ENCODE results near the gene HTRA3.

HTRA3 gene

DNA sequence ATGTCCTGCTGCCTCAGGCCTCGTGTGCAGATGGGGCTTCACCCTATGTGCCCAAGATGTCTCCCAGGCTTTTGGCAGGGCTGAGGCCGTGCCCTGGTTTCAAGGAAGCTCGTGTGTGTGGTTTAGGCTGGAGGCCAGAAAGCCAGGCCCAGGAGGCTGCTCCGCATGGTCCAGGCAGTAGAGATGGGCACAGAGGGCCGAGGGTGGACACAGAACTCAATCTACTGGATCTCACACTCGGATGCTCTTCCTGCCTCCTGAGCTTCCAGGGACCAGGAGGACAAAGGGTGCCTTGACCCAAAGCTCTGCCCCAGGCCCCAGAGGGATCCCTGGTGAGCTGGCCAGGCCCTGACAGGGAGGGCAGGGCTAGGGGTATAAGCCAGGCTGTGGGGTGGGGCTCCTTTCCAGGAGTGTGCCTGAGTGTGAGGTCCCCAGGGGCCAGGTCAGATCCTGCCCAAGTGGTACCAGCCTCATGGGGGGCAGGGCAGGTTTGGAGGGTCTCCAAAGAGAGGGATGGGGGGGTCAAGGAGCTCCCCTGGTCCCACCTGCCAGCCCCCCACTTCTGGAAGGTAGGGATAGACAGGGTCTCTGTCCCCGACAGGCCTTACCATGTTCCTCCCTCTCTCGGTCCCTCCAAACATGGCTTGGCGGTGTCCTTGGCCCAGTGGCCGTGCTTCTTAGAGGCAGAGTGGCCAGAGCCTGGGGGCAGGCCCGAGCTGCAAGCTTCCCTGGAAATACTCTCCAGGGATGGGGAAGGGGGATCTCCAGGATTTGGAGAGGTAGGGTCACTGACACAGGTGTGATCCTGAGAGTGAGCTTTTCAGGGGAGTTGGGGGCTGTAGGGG is 23.8 kb downstream of the HTRA3 start:
- Histone ChIP-seq H3K9ac (ENCODE audit: low read depth in 1 of 2, low read length in 2 of 2) (no peak overlapping the region), H3K4me3 (ENCODE audit: low read length in 2 of 2) (no peak overlapping the region), H3K27ac (ENCODE audit: low read depth in 2 of 2, low read length in 2 of 2) (no peak overlapping the region), H3K4me1 (ENCODE audit: control insufficient read depth in 2 of 2, insufficient read depth in 2 of 2, low read length in 2 of 2) (no peaks in the 10 kb centered on the region), H3K9me3 (ENCODE audit: control insufficient read depth in 2 of 2, low read length in 2 of 2) (no peaks in the 10 kb centered on the region), H3K27me3 (ENCODE audit: control insufficient read depth in 2 of 2, insufficient read depth in 2 of 2, low read length in 2 of 2) (no peaks in the 10 kb centered on the region), H3K36me3 (ENCODE audit: control insufficient read depth in 2 of 2, insufficient read depth in 2 of 2, low read length in 2 of 2) (no peaks in the 10 kb centered on the region)

DNA sequence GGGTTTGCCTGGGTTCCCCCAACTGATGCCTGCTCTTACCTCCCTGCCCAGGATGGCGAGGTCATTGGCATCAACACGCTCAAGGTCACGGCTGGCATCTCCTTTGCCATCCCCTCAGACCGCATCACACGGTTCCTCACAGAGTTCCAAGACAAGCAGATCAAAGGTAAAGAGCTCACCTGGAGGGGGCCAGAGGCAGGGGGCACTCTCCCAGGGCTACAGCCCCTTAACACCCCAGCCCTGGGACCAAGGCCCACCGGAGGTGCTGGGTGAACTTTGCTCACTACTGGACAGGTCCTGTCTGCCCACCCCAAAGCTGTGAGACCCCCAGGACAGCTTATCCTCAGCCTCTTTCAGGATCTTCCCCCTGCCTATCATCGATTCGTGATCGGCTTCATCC is 24.5 kb downstream of the HTRA3 start:
- H3K27me3 ChIP-seq (ENCODE audit: control insufficient read depth in 2 of 2, insufficient read depth in 2 of 2, low read length in 2 of 2) = no peaks in the 10 kb centered on the region
- no peaks in the 10 kb centered on the region for H3K36me3 ChIP-seq (ENCODE audit: control insufficient read depth in 2 of 2, insufficient read depth in 2 of 2, low read length in 2 of 2)
- H3K9ac ChIP-seq (ENCODE audit: low read depth in 1 of 2, low read length in 2 of 2) = no peak overlapping the region
- H3K4me3 ChIP-seq (ENCODE audit: low read length in 2 of 2) = no peak overlapping the region
- no peaks in the 10 kb centered on the region for H3K9me3 ChIP-seq (ENCODE audit: control insufficient read depth in 2 of 2, low read length in 2 of 2)
- H3K4me1 ChIP-seq (ENCODE audit: control insufficient read depth in 2 of 2, insufficient read depth in 2 of 2, low read length in 2 of 2) = no peaks in the 10 kb centered on the region
- no peak overlapping the region for H3K27ac ChIP-seq (ENCODE audit: low read depth in 2 of 2, low read length in 2 of 2)

DNA sequence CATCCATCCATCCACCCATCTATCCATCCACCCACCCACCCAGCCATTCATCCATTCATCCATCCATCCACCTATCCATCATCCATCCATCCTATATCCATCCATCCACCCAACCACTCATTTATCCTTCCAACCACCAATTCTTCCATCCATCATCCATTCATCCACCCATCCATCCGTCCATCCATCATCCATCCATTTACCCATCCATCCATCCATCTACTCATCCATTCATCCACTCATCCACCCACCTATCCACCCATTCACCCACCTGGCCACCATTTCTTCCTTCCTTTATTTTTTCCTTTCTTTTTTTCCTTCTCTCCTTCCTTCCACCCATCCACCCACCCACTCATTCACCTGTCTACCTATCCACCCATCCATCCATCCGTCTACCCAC is 25.2 kb downstream of the HTRA3 start:
- Histone ChIP-seq H3K27me3 (ENCODE audit: control insufficient read depth in 2 of 2, insufficient read depth in 2 of 2, low read length in 2 of 2) (no peaks in the 10 kb centered on the region), H3K36me3 (ENCODE audit: control insufficient read depth in 2 of 2, insufficient read depth in 2 of 2, low read length in 2 of 2) (no peaks in the 10 kb centered on the region), H3K4me3 (ENCODE audit: low read length in 2 of 2) (no peak overlapping the region), H3K27ac (ENCODE audit: low read depth in 2 of 2, low read length in 2 of 2) (no peak overlapping the region), H3K4me1 (ENCODE audit: control insufficient read depth in 2 of 2, insufficient read depth in 2 of 2, low read length in 2 of 2) (no peaks in the 10 kb centered on the region), H3K9ac (ENCODE audit: low read depth in 1 of 2, low read length in 2 of 2) (no peak overlapping the region), H3K9me3 (ENCODE audit: control insufficient read depth in 2 of 2, low read length in 2 of 2) (no peaks in the 10 kb centered on the region)

DNA sequence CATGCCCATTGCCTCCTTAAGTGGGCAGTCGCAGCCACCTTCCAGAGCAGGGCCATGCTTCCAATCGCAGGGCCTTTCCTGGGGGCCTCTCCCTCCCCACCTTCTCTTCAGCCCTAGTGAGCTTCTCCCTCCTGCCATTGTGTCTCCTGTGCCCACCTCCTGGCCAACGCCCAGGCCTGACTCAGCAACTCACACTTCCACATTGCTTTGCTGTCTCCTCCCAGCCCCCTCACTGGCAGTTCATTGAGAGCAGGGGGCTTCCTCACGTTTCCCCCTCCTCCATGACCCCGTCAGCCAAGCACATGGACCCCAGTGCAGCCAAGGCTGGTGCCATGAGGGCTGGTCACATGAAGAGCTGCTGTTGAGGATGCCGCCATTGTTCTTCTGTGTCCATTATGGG is 25.9 kb downstream of the HTRA3 start:
- no peak overlapping the region for H3K4me3 ChIP-seq (ENCODE audit: low read length in 2 of 2)
- H3K27ac ChIP-seq (ENCODE audit: low read depth in 2 of 2, low read length in 2 of 2) = no peak overlapping the region
- H3K9me3 ChIP-seq (ENCODE audit: control insufficient read depth in 2 of 2, low read length in 2 of 2) = no peaks in the 10 kb centered on the region
- H3K9ac ChIP-seq (ENCODE audit: low read depth in 1 of 2, low read length in 2 of 2) = no peak overlapping the region
- H3K36me3 ChIP-seq (ENCODE audit: control insufficient read depth in 2 of 2, insufficient read depth in 2 of 2, low read length in 2 of 2) = no peaks in the 10 kb centered on the region
- no peaks in the 10 kb centered on the region for H3K4me1 ChIP-seq (ENCODE audit: control insufficient read depth in 2 of 2, insufficient read depth in 2 of 2, low read length in 2 of 2)
- no peaks in the 10 kb centered on the region for H3K27me3 ChIP-seq (ENCODE audit: control insufficient read depth in 2 of 2, insufficient read depth in 2 of 2, low read length in 2 of 2)

DNA sequence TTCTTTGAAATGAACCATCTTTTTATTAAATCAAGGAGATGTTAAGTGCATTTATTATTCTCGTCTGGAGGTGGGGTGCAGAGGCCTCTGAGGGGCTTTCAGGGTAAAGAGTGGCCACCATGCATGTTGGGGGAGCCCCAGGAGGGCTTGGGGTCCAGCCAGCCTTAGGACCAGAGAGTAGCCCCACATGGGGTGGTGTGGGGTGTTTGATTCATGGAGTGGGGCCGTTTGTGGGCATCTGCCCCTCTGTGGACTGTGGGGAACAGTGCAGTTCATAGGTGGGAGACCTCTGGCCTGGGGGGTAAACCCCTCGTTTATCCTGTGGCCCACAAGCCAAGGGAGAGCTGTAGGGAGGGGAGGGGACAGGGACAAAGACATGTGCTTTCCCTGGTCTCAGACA is 26.9 kb downstream of the HTRA3 start:
- Histone ChIP-seq H3K27ac (ENCODE audit: low read depth in 2 of 2, low read length in 2 of 2) (no peak overlapping the region), H3K4me3 (ENCODE audit: low read length in 2 of 2) (no peak overlapping the region), H3K36me3 (ENCODE audit: control insufficient read depth in 2 of 2, insufficient read depth in 2 of 2, low read length in 2 of 2) (no peaks in the 10 kb centered on the region), H3K9ac (ENCODE audit: low read depth in 1 of 2, low read length in 2 of 2) (no peak overlapping the region), H3K27me3 (ENCODE audit: control insufficient read depth in 2 of 2, insufficient read depth in 2 of 2, low read length in 2 of 2) (no peaks in the 10 kb centered on the region), H3K9me3 (ENCODE audit: control insufficient read depth in 2 of 2, low read length in 2 of 2) (no peaks in the 10 kb centered on the region), H3K4me1 (ENCODE audit: control insufficient read depth in 2 of 2, insufficient read depth in 2 of 2, low read length in 2 of 2) (no peaks in the 10 kb centered on the region)

DNA sequence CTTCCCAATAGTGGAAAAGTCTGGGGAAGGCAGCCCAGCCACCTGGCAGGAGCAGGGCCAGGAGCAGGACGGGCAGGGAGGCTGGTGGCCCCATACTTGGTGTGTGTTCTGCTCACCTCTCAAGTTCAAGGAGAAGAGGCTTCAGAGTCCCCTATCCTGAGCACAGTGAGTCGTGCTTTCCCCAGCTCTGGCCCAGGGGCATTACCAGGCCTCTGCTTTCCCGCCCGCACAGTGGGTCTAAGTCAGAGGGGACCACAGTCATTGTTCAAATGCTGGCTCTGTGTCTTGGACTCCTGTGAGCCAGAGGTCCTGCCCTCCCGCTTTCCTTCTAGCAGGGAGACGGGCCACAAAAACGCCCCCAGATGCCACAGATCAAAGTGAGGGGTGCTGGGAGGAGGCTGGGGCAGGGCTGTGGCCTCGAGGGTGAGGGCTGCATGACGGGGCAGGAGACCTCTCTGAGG is 27.6 kb downstream of the HTRA3 start:
- Histone ChIP-seq H3K9me3 (ENCODE audit: control insufficient read depth in 2 of 2, low read length in 2 of 2) (no peaks in the 10 kb centered on the region), H3K9ac (ENCODE audit: low read depth in 1 of 2, low read length in 2 of 2) (no peak overlapping the region), H3K4me3 (ENCODE audit: low read length in 2 of 2) (no peak overlapping the region), H3K4me1 (ENCODE audit: control insufficient read depth in 2 of 2, insufficient read depth in 2 of 2, low read length in 2 of 2) (no peaks in the 10 kb centered on the region), H3K36me3 (ENCODE audit: control insufficient read depth in 2 of 2, insufficient read depth in 2 of 2, low read length in 2 of 2) (no peaks in the 10 kb centered on the region), H3K27me3 (ENCODE audit: control insufficient read depth in 2 of 2, insufficient read depth in 2 of 2, low read length in 2 of 2) (no peaks in the 10 kb centered on the region), H3K27ac (ENCODE audit: low read depth in 2 of 2, low read length in 2 of 2) (no peak overlapping the region)

DNA sequence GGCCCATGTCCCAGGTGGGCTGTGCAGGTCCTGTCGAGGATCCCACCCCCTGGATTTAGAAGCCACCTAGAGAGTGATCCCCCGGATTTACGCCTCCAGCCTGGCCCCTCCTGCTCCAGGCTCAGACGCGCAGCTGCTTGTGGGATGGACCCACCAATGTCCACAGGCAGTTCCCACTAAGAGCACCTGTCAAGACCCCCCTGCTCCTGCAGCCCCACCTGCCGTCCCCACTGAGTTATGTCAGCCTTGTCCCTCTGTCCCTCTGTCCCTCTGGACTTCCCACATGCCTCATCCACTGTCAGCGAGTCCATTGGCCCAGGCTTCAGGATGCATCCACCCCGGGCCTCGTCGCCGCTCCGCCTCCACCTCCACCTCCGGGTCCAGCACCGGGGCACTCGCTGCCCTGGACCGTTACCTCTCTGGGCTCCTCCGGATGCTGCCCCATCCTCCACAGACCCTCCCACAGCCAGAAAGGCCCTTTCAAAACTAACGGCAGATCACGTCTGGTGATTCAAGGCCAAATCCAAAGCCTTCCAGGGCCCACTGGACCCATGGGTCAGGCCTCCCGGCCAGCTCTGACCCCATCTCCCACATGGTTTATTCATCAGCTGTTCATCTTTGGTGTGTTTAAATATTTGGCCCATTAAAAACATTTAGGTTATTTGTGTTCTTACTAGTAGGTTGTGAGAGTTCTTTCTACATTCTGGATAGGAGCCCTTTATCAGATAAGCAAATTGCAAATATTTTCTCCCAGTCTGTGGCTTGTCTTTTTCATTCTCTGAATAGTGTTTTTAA is 28.3 kb downstream of the HTRA3 start:
- Histone ChIP-seq H3K27me3 (ENCODE audit: control insufficient read depth in 2 of 2, insufficient read depth in 2 of 2, low read length in 2 of 2) (no peaks in the 10 kb centered on the region), H3K4me1 (ENCODE audit: control insufficient read depth in 2 of 2, insufficient read depth in 2 of 2, low read length in 2 of 2) (no peaks in the 10 kb centered on the region), H3K27ac (ENCODE audit: low read depth in 2 of 2, low read length in 2 of 2) (no peak overlapping the region), H3K9ac (ENCODE audit: low read depth in 1 of 2, low read length in 2 of 2) (no peak overlapping the region), H3K9me3 (ENCODE audit: control insufficient read depth in 2 of 2, low read length in 2 of 2) (no peaks in the 10 kb centered on the region), H3K4me3 (ENCODE audit: low read length in 2 of 2) (no peak overlapping the region), H3K36me3 (ENCODE audit: control insufficient read depth in 2 of 2, insufficient read depth in 2 of 2, low read length in 2 of 2) (no peaks in the 10 kb centered on the region)

DNA sequence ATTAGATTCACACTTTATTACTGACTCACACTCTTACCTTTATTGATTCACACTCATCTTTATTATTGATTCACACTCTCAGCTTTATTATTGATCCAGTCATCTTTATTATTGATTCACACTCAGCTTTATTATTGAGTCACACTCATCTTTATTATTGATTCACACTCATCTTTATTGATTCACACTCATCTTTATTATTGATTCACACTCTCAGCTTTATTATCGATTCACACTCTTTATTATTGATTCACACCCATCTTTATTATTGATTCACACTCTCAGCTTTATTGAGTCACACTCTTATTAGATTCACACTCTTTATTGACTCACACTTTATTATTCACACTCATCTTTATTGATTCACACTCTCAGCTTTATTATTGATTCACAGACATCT is 31.3 kb downstream of the HTRA3 start:
- Histone ChIP-seq H3K4me1 (ENCODE audit: control insufficient read depth in 2 of 2, insufficient read depth in 2 of 2, low read length in 2 of 2) (no peaks in the 10 kb centered on the region), H3K27me3 (ENCODE audit: control insufficient read depth in 2 of 2, insufficient read depth in 2 of 2, low read length in 2 of 2) (no peaks in the 10 kb centered on the region), H3K36me3 (ENCODE audit: control insufficient read depth in 2 of 2, insufficient read depth in 2 of 2, low read length in 2 of 2) (no peaks in the 10 kb centered on the region), H3K9ac (ENCODE audit: low read depth in 1 of 2, low read length in 2 of 2) (no peak overlapping the region), H3K9me3 (ENCODE audit: control insufficient read depth in 2 of 2, low read length in 2 of 2) (no peaks in the 10 kb centered on the region), H3K27ac (ENCODE audit: low read depth in 2 of 2, low read length in 2 of 2) (no peak overlapping the region), H3K4me3 (ENCODE audit: low read length in 2 of 2) (no peak overlapping the region)

DNA sequence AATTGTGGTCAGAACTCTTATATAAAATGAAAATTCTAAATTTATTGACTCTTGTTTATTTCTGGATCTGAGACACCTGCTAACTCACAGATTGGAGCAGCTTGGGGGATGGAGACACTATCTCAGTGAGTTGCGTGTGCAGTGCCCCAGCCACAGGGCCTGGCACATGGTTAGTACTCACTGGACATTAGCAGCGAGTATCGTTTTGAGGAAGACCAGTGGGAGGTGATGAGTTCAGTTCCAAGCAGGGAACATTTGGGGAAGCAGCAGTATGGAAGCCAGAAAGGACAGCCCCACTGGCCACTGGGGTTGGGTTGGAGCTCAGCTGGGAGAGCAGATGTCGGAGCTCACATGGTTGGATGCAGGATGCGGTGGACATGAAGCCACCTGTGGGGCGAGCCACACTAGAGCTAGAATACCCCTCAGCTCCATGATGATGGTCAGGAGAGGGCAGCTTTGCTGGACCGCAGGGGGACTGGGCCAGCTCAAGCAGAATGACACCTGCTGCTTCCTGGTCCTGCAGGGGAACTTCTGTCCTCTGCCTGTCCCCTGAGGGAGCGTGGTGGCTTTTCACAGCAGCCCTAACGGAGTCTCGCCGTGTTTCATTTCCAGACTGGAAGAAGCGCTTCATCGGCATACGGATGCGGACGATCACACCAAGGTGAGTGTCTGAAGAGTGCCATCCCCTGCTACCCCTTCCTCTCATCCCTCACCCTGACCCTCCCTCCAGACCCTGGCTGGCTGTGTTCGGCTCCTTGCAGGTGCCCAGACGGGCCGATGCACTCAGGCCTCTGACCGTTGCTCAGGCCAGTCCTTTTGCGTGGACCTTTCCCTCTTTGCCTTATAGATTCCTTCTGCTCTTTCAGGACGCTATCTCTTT is 32.5 kb downstream of the HTRA3 start:
- no peak overlapping the region for H3K9ac ChIP-seq (ENCODE audit: low read depth in 1 of 2, low read length in 2 of 2)
- no peaks in the 10 kb centered on the region for H3K27me3 ChIP-seq (ENCODE audit: control insufficient read depth in 2 of 2, insufficient read depth in 2 of 2, low read length in 2 of 2)
- no peak overlapping the region for H3K4me3 ChIP-seq (ENCODE audit: low read length in 2 of 2)
- no peaks in the 10 kb centered on the region for H3K36me3 ChIP-seq (ENCODE audit: control insufficient read depth in 2 of 2, insufficient read depth in 2 of 2, low read length in 2 of 2)
- no peaks in the 10 kb centered on the region for H3K4me1 ChIP-seq (ENCODE audit: control insufficient read depth in 2 of 2, insufficient read depth in 2 of 2, low read length in 2 of 2)
- no peaks in the 10 kb centered on the region for H3K9me3 ChIP-seq (ENCODE audit: control insufficient read depth in 2 of 2, low read length in 2 of 2)
- no peak overlapping the region for H3K27ac ChIP-seq (ENCODE audit: low read depth in 2 of 2, low read length in 2 of 2)

DNA sequence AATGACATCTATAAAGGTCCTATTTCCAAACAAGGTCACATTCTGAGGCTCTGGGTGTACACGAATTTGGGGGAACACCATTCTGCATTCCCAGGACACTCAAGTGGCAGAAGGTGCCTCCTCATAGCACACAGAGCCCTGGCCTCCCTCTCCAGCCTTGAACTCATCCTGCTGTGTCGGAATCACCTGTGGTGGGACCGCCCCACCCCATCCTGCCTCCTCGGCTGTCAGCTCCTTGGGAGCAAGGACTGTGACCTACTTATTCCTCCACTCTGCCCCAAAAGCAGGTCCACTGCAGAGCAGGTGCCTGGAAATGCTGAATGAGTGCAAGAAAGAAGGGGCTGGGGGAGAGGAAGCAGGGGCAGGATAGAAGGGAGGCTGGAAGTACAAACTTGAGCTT is 33.5 kb downstream of the HTRA3 start:
- no peaks in the 10 kb centered on the region for H3K4me1 ChIP-seq (ENCODE audit: control insufficient read depth in 2 of 2, insufficient read depth in 2 of 2, low read length in 2 of 2)
- H3K9me3 ChIP-seq (ENCODE audit: control insufficient read depth in 2 of 2, low read length in 2 of 2) = no peaks in the 10 kb centered on the region
- no peak overlapping the region for H3K9ac ChIP-seq (ENCODE audit: low read depth in 1 of 2, low read length in 2 of 2)
- no peaks in the 10 kb centered on the region for H3K27me3 ChIP-seq (ENCODE audit: control insufficient read depth in 2 of 2, insufficient read depth in 2 of 2, low read length in 2 of 2)
- H3K4me3 ChIP-seq (ENCODE audit: low read length in 2 of 2) = no peak overlapping the region
- H3K27ac ChIP-seq (ENCODE audit: low read depth in 2 of 2, low read length in 2 of 2) = no peak overlapping the region
- no peaks in the 10 kb centered on the region for H3K36me3 ChIP-seq (ENCODE audit: control insufficient read depth in 2 of 2, insufficient read depth in 2 of 2, low read length in 2 of 2)

Data from mucosa of rectum (tissue), 2 donors.